Keratinocyte (primary cell): Measurements from ENCODE around the gene PDS5B. TPM values are rescaled to one million over a fixed set of nuclear protein-coding genes. Genes with fewer than 3 reads are reported as not detected.

Experiments
- DNase-seq: peaks from one replicate; pipeline ENCODE4 v3.0.0-alpha.2; 2011; ENCODE audit warnings: low read depth, missing footprints, low spot score
- FAIRE-seq: peaks from 2 replicates; lab custom pipeline; 2011; peaks lifted over from hg19 to GRCh38; lab: Jason Lieb, UNC
- H2AFZ ChIP-seq: 2 replicates; pipeline ENCODE4 v1.6.0; 2012; ENCODE audit warnings: low read length, control low read depth, inconsistent platforms; ENCODE audit not compliant: control insufficient read depth
- H3K27ac ChIP-seq: 2 replicates; pipeline ENCODE4 v1.5.1; 2011; ENCODE audit warnings: low read length; ENCODE audit not compliant: control insufficient read depth, insufficient read depth
- H3K27me3 ChIP-seq: 3 replicates; pipeline ENCODE4 v1.6.0; 2011; ENCODE audit warnings: low read length; ENCODE audit not compliant: control insufficient read depth, insufficient read depth; ENCODE audit errors: extremely low read depth
- H3K36me3 ChIP-seq, 2 experiments: 2 replicates in 1 of 2; 3 replicates in 1 of 2; pipeline ENCODE4 v1.5.1; 2011; ENCODE audit warnings: low read length in 2 of 2, mild to moderate bottlenecking in 1 of 2; ENCODE audit not compliant: control insufficient read depth in 2 of 2, insufficient read depth in 2 of 2; ENCODE audit errors: extremely low read depth in 1 of 2
- H3K4me1 ChIP-seq: 3 replicates; pipeline ENCODE4 v1.5.1; 2011; ENCODE audit warnings: low read length; ENCODE audit not compliant: control insufficient read depth, insufficient read depth; ENCODE audit errors: extremely low read depth
- H3K4me2 ChIP-seq: 3 replicates; pipeline ENCODE4 v1.6.0; 2011; ENCODE audit warnings: low read depth, low read length; ENCODE audit not compliant: control insufficient read depth, insufficient read depth; ENCODE audit errors: extremely low read depth
- H3K4me3 ChIP-seq, 3 experiments: fragments of 200-600 bp in 1 of 3; sonication (generic) in 1 of 3; 2 replicates in 2 of 3; 3 replicates in 1 of 3; pipeline ENCODE4 v1.5.1; 2011 to 2016; ENCODE audit warnings: low read length in 3 of 3, mild to moderate bottlenecking in 3 of 3, control low read depth in 2 of 3, inconsistent platforms in 1 of 3, low read depth in 1 of 3, mixed read lengths in 1 of 3, mixed run types in 1 of 3, moderate library complexity in 1 of 3; ENCODE audit not compliant: control insufficient read depth in 2 of 3, insufficient read depth in 2 of 3; ENCODE audit errors: extremely low read depth in 1 of 3
- H3K79me2 ChIP-seq: 2 replicates; pipeline ENCODE4 v1.6.0; 2012; ENCODE audit warnings: low read length; ENCODE audit not compliant: control insufficient read depth, insufficient read depth
- H3K9ac ChIP-seq: 3 replicates; pipeline ENCODE4 v1.6.0; 2011; ENCODE audit warnings: low read length; ENCODE audit not compliant: control insufficient read depth, insufficient read depth; ENCODE audit errors: extremely low read depth
- H3K9me1 ChIP-seq: 3 replicates; pipeline ENCODE4 v1.6.0; 2011; ENCODE audit warnings: low read length; ENCODE audit not compliant: control insufficient read depth, insufficient read depth; ENCODE audit errors: extremely low read depth
- H3K9me3 ChIP-seq: 2 replicates; pipeline ENCODE4 v1.5.1; 2012; ENCODE audit warnings: low read depth, low read length; ENCODE audit not compliant: control insufficient read depth
- H4K20me1 ChIP-seq: 3 replicates; pipeline ENCODE4 v1.6.0; 2011; ENCODE audit warnings: low read length; ENCODE audit not compliant: control insufficient read depth, insufficient read depth; ENCODE audit errors: extremely low read depth
- EZH2 ChIP-seq: IDR thresholded peaks from one replicate; pipeline ENCODE4 v1.6.1; 2012; ENCODE audit warnings: inconsistent platforms, mild to moderate bottlenecking, low read length, moderate library complexity
- dilution Hi-C: fragments of 300-500 bp; cut with MboI; formaldehyde crosslinking; loops from one replicate; pipeline ENCODE4 v1.7.0; 2020; ENCODE audit warnings: low sequenced_read_pairs; ENCODE audit not compliant: extremely low pct_ligation_motif_present
- polyA plus RNA-seq, 5 experiments: library from polyadenylated mRNA; depleted of rRNA in 3 of 5; stranded (reverse) in 3 of 5; stranded (forward) in 1 of 5; unstranded in 1 of 5; fragments of >200 nt; gene quantifications; 1 replicate in 1 of 5; 2 replicates in 3 of 5; 3 replicates in 1 of 5; pipeline versions ENCODE4 v1.2.1 to v1.2.3, GENCODE V29; 2011 to 2012; ENCODE audit warnings: missing spikeins in 2 of 5, low read depth in 1 of 5, low replicate concordance in 1 of 5
- TF ChIP-seq, protein P1 (sequence below), 3 experiments: IDR thresholded peaks in 1 of 3; conservative IDR thresholded peaks in 1 of 3; optimal IDR thresholded peaks in 1 of 3; 2 replicates in 2 of 3; 3 replicates in 1 of 3; pipeline versions ENCODE3 to v1.5.1; 2011; ENCODE audit warnings: low read length in 3 of 3, mild to moderate bottlenecking in 3 of 3, moderate library complexity in 2 of 3, control low read depth in 1 of 3, inconsistent platforms in 1 of 3; ENCODE audit not compliant: insufficient read depth in 2 of 3; ENCODE audit errors: extremely low read depth in 1 of 3

Gene PDS5B
- polyA plus RNA-seq, 1 donor (not counting 4 experiments of a cell fraction or from before 2014, with no cell fraction given) = 6.9 TPM

DNA sequence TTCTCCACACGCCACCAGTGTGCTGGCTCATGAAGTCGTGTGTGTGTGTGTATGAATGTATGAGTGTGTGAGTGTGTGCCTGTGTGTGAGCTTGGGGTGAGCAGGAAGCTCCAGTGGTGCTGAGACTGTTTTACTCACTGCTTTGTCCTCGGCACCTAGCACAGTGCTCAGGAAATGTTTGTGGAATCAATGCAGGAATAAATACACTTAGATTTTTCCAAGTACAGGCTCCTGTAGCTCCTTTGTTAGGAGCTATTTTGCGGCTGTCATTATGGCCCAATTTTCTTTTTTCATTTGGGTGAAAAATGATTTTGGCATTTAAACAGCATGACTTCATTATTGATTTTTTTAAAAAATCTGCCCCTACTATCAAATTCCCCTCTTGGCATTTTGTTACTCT lies 236.5 kb downstream of the PDS5B start:
- Histone ChIP-seq H4K20me1 (no peaks in the 10 kb centered on the region), H3K27ac (no peak overlapping the region), H3K4me2 (no peak overlapping the region), H2AFZ (no peak overlapping the region), H3K36me3 (no peaks in the 10 kb centered on the region), H3K9me1 (no peaks in the 10 kb centered on the region), H3K4me1 (peaks cover 16% of the 10 kb centered on the region), H3K4me3 (no peak overlapping the region), H3K27me3 (no peaks in the 10 kb centered on the region), H3K9ac (no peak overlapping the region), H3K79me2 (no peaks in the 10 kb centered on the region), H3K9me3 (no peaks in the 10 kb centered on the region)
- dilution Hi-C loops = no loop called here
- DNase-seq = no peak
- FAIRE-seq = no peak
- TF ChIP-seq, protein P1, sequence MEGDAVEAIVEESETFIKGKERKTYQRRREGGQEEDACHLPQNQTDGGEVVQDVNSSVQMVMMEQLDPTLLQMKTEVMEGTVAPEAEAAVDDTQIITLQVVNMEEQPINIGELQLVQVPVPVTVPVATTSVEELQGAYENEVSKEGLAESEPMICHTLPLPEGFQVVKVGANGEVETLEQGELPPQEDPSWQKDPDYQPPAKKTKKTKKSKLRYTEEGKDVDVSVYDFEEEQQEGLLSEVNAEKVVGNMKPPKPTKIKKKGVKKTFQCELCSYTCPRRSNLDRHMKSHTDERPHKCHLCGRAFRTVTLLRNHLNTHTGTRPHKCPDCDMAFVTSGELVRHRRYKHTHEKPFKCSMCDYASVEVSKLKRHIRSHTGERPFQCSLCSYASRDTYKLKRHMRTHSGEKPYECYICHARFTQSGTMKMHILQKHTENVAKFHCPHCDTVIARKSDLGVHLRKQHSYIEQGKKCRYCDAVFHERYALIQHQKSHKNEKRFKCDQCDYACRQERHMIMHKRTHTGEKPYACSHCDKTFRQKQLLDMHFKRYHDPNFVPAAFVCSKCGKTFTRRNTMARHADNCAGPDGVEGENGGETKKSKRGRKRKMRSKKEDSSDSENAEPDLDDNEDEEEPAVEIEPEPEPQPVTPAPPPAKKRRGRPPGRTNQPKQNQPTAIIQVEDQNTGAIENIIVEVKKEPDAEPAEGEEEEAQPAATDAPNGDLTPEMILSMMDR (optimal IDR thresholded peaks at IDR 0.05 in 1 of 3, IDR thresholded peaks at IDR 0.05 in 1 of 3, conservative IDR thresholded peaks at IDR 0.05 in 1 of 3; ENCODE audit: extremely low read depth in 1 of 3, insufficient read depth in 2 of 3, low read length in 3 of 3) = no peak
- TF ChIP-seq EZH2 = no peak

DNA sequence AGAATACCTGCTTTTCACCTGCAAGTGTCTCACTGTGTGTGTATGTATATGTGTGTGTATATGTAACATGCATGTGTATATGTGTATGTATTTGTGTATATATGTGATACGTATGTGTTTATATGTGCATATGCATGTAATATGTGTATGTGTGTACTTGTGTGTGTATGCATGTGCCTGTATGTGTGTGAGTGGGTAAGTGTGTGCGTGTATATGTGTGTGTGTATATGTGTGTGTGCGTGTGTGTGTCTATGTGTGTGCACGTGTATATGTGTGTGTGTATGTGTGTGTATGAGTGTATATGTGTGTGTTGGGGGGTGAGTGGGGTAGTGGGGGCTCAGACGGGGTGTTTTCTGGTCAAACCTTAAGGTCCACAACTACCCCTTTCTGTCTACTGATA lies 237.3 kb downstream of the PDS5B start:
- no peak for DNase-seq
- Histone ChIP-seq H3K4me1 (peaks cover 16% of the 10 kb centered on the region), H3K9ac (no peak overlapping the region), H3K36me3 (no peaks in the 10 kb centered on the region), H3K4me3 (no peak overlapping the region), H3K9me1 (no peaks in the 10 kb centered on the region), H3K27ac (no peak overlapping the region), H4K20me1 (no peaks in the 10 kb centered on the region), H3K27me3 (no peaks in the 10 kb centered on the region), H3K9me3 (no peaks in the 10 kb centered on the region), H3K4me2 (no peak overlapping the region), H2AFZ (no peak overlapping the region), H3K79me2 (no peaks in the 10 kb centered on the region)
- dilution Hi-C loops = no loop called here
- TF ChIP-seq EZH2 = no peak
- TF ChIP-seq, protein P1 (optimal IDR thresholded peaks at IDR 0.05 in 1 of 3, IDR thresholded peaks at IDR 0.05 in 1 of 3, conservative IDR thresholded peaks at IDR 0.05 in 1 of 3; ENCODE audit: extremely low read depth in 1 of 3, insufficient read depth in 2 of 3, low read length in 3 of 3) = no peak
- FAIRE-seq = peak; percentile 44
